ENCODE results near the gene GALNT9.

GALNT9 gene

GRCh38 chr12:132338311-132338710 lies 8.9 kb upstream of the GALNT9 start:
- Histone ChIP-seq H3K9ac (ENCODE audit: low read length) (no peak overlapping the region), H4K8ac (ENCODE audit: low read length) (no peak overlapping the region), H2BK120ac (ENCODE audit: low read depth, low read length) (no peak overlapping the region), H3K27ac (ENCODE audit: low read length, poor library complexity, severe bottlenecking) (no peak overlapping the region), H3K14ac (ENCODE audit: low read length in 2 of 2) (no peak overlapping the region), H3K79me1 (replicated peaks; ENCODE audit: low read length, poor library complexity, severe bottlenecking) (no peaks in the 10 kb centered on the region), H4K91ac (ENCODE audit: low read length) (no peak overlapping the region), H3K9me3 (ENCODE audit: control insufficient read depth, low read length) (peaks cover 7% of the 10 kb centered on the region), H3K23ac (ENCODE audit: low read length in 2 of 2) (no peak overlapping the region), H2BK12ac (ENCODE audit: low read length in 2 of 2) (no peak overlapping the region), H3K27me3 (ENCODE audit: control insufficient read depth in 1 of 2, insufficient read depth in 1 of 2, low read length in 2 of 2) (peaks cover 0 to 73% of the 10 kb centered on the region in 2 experiments), H3K36me3 (ENCODE audit: control insufficient read depth in 1 of 2, insufficient read depth in 2 of 2, low read depth in 1 of 2, low read length in 2 of 2) (no peaks in the 10 kb centered on the region), H3K4ac (ENCODE audit: low read depth in 1 of 2, low read length in 2 of 2) (no peak overlapping the region), H2AK5ac (ENCODE audit: low read length, severe bottlenecking) (no peak overlapping the region), H3K4me3 (ENCODE audit: insufficient read depth in 1 of 2, low read depth in 1 of 2, low read length in 2 of 2) (no peak overlapping the region), H2BK15ac (ENCODE audit: low read depth, poor library complexity, severe bottlenecking) (no peak overlapping the region), H2AFZ (ENCODE audit: low read depth, low read length) (no peak overlapping the region), H3K4me1 (ENCODE audit: control insufficient read depth, insufficient read depth, low read depth, low read length) (peaks cover 2% of the 10 kb centered on the region), H3K18ac (ENCODE audit: low read depth in 1 of 2, low read length in 2 of 2) (no peak overlapping the region), H3K4me2 (ENCODE audit: low read length, poor library complexity, severe bottlenecking) (no peak overlapping the region), H2BK5ac (ENCODE audit: low read depth, low read length, poor library complexity, severe bottlenecking) (no peak overlapping the region)
- no peak for DNase-seq
- WGBS, result 88% methylated on average over 20 of the region's 20 CpGs

GRCh38 chr12:132337557-132337956 lies 8.2 kb upstream of the GALNT9 start:
- DNase-seq, result no peak
- Histone ChIP-seq H3K9me3 (ENCODE audit: control insufficient read depth, low read length) (peaks cover 8% of the 10 kb centered on the region), H3K4ac (ENCODE audit: low read depth in 1 of 2, low read length in 2 of 2) (no peak overlapping the region), H3K79me1 (replicated peaks; ENCODE audit: low read length, poor library complexity, severe bottlenecking) (no peaks in the 10 kb centered on the region), H3K18ac (ENCODE audit: low read depth in 1 of 2, low read length in 2 of 2) (no peak overlapping the region), H3K36me3 (ENCODE audit: control insufficient read depth in 1 of 2, insufficient read depth in 2 of 2, low read depth in 1 of 2, low read length in 2 of 2) (no peaks in the 10 kb centered on the region), H4K91ac (ENCODE audit: low read length) (no peak overlapping the region), H2BK12ac (ENCODE audit: low read length in 2 of 2) (no peak overlapping the region), H3K4me2 (ENCODE audit: low read length, poor library complexity, severe bottlenecking) (no peak overlapping the region), H2AK5ac (ENCODE audit: low read length, severe bottlenecking) (no peak overlapping the region), H3K23ac (ENCODE audit: low read length in 2 of 2) (no peak overlapping the region), H3K14ac (ENCODE audit: low read length in 2 of 2) (no peak overlapping the region), H3K9ac (ENCODE audit: low read length) (no peak overlapping the region), H2BK5ac (ENCODE audit: low read depth, low read length, poor library complexity, severe bottlenecking) (no peak overlapping the region), H3K4me3 (ENCODE audit: insufficient read depth in 1 of 2, low read depth in 1 of 2, low read length in 2 of 2) (no peak overlapping the region), H2BK120ac (ENCODE audit: low read depth, low read length) (no peak overlapping the region), H2BK15ac (ENCODE audit: low read depth, poor library complexity, severe bottlenecking) (no peak overlapping the region), H3K27ac (ENCODE audit: low read length, poor library complexity, severe bottlenecking) (no peak overlapping the region), H2AFZ (ENCODE audit: low read depth, low read length) (no peak overlapping the region), H4K8ac (ENCODE audit: low read length) (no peak overlapping the region), H3K27me3 (ENCODE audit: control insufficient read depth in 1 of 2, insufficient read depth in 1 of 2, low read length in 2 of 2) (peaks cover 0 to 70% of the 10 kb centered on the region in 2 experiments), H3K4me1 (ENCODE audit: control insufficient read depth, insufficient read depth, low read depth, low read length) (peaks cover 2% of the 10 kb centered on the region)
- WGBS, result 92% methylated on average over 27 of the region's 27 CpGs

GRCh38 chr12:132336451-132337413 lies 7.3 kb upstream of the GALNT9 start:
- no peak overlapping the region for H3K9ac ChIP-seq (ENCODE audit: low read length)
- no peak overlapping the region for H3K18ac ChIP-seq (ENCODE audit: low read depth in 1 of 2, low read length in 2 of 2)
- no peaks in the 10 kb centered on the region for H3K79me1 ChIP-seq (replicated peaks; ENCODE audit: low read length, poor library complexity, severe bottlenecking)
- no peak overlapping the region for H2BK15ac ChIP-seq (ENCODE audit: low read depth, poor library complexity, severe bottlenecking)
- WGBS, result 88% methylated on average over 40 of the region's 41 CpGs
- H3K9me3 ChIP-seq (ENCODE audit: control insufficient read depth, low read length), result peaks cover 8% of the 10 kb centered on the region
- no peaks in the 10 kb centered on the region for H3K36me3 ChIP-seq (ENCODE audit: control insufficient read depth in 1 of 2, insufficient read depth in 2 of 2, low read depth in 1 of 2, low read length in 2 of 2)
- no peak overlapping the region for H2AFZ ChIP-seq (ENCODE audit: low read depth, low read length)
- H3K27ac ChIP-seq (ENCODE audit: low read length, poor library complexity, severe bottlenecking), result no peak overlapping the region
- no peak overlapping the region for H2AK5ac ChIP-seq (ENCODE audit: low read length, severe bottlenecking)
- H2BK120ac ChIP-seq (ENCODE audit: low read depth, low read length), result no peak overlapping the region
- H3K23ac ChIP-seq (ENCODE audit: low read length in 2 of 2), result no peak overlapping the region
- H3K4me1 ChIP-seq (ENCODE audit: control insufficient read depth, insufficient read depth, low read depth, low read length), result peaks cover 2% of the 10 kb centered on the region
- H3K14ac ChIP-seq (ENCODE audit: low read length in 2 of 2), result no peak overlapping the region
- H2BK12ac ChIP-seq (ENCODE audit: low read length in 2 of 2), result no peak overlapping the region
- H2BK5ac ChIP-seq (ENCODE audit: low read depth, low read length, poor library complexity, severe bottlenecking), result no peak overlapping the region
- no peak for DNase-seq
- H4K8ac ChIP-seq (ENCODE audit: low read length), result no peak overlapping the region
- H3K4me2 ChIP-seq (ENCODE audit: low read length, poor library complexity, severe bottlenecking), result no peak overlapping the region
- no peak overlapping the region for H4K91ac ChIP-seq (ENCODE audit: low read length)
- H3K4me3 ChIP-seq (ENCODE audit: insufficient read depth in 1 of 2, low read depth in 1 of 2, low read length in 2 of 2), result no peak overlapping the region
- no peak overlapping the region for H3K4ac ChIP-seq (ENCODE audit: low read depth in 1 of 2, low read length in 2 of 2)
- peaks cover 0 to 70% of the 10 kb centered on the region in 2 experiments for H3K27me3 ChIP-seq (ENCODE audit: control insufficient read depth in 1 of 2, insufficient read depth in 1 of 2, low read length in 2 of 2)

- no peak overlapping the region for H3K23ac ChIP-seq (ENCODE audit: low read length in 2 of 2)
- H3K4me3 ChIP-seq (ENCODE audit: insufficient read depth in 1 of 2, low read depth in 1 of 2, low read length in 2 of 2), result no peak overlapping the region
- no peak overlapping the region for H3K14ac ChIP-seq (ENCODE audit: low read length in 2 of 2)
- H3K27me3 ChIP-seq (ENCODE audit: control insufficient read depth in 1 of 2, insufficient read depth in 1 of 2, low read length in 2 of 2), result peaks cover 0 to 72% of the 10 kb centered on the region in 2 experiments
- H2AK5ac ChIP-seq (ENCODE audit: low read length, severe bottlenecking), result no peak overlapping the region
- peaks cover 11% of the 10 kb centered on the region for H3K9me3 ChIP-seq (ENCODE audit: control insufficient read depth, low read length)
- H3K4me2 ChIP-seq (ENCODE audit: low read length, poor library complexity, severe bottlenecking), result no peak overlapping the region
- no peak overlapping the region for H3K9ac ChIP-seq (ENCODE audit: low read length)
- H2BK12ac ChIP-seq (ENCODE audit: low read length in 2 of 2), result no peak overlapping the region
- no peak overlapping the region for H3K4ac ChIP-seq (ENCODE audit: low read depth in 1 of 2, low read length in 2 of 2)
- peak overlapping the region; percentile 10 for H4K91ac ChIP-seq (ENCODE audit: low read length)
- H4K8ac ChIP-seq (ENCODE audit: low read length), result no peak overlapping the region
- H3K27ac ChIP-seq (ENCODE audit: low read length, poor library complexity, severe bottlenecking), result no peak overlapping the region
- H2BK120ac ChIP-seq (ENCODE audit: low read depth, low read length), result no peak overlapping the region
- H3K79me1 ChIP-seq (replicated peaks; ENCODE audit: low read length, poor library complexity, severe bottlenecking), result no peaks in the 10 kb centered on the region
- H3K36me3 ChIP-seq (ENCODE audit: control insufficient read depth in 1 of 2, insufficient read depth in 2 of 2, low read depth in 1 of 2, low read length in 2 of 2), result no peaks in the 10 kb centered on the region
- DNase-seq, result no peak
- no peak overlapping the region for H3K18ac ChIP-seq (ENCODE audit: low read depth in 1 of 2, low read length in 2 of 2)
- WGBS, result 85% methylated on average over 11 of the region's 11 CpGs
- peaks cover 2% of the 10 kb centered on the region for H3K4me1 ChIP-seq (ENCODE audit: control insufficient read depth, insufficient read depth, low read depth, low read length)
- H2BK15ac ChIP-seq (ENCODE audit: low read depth, poor library complexity, severe bottlenecking), result no peak overlapping the region
- H2BK5ac ChIP-seq (ENCODE audit: low read depth, low read length, poor library complexity, severe bottlenecking), result no peak overlapping the region
- no peak overlapping the region for H2AFZ ChIP-seq (ENCODE audit: low read depth, low read length)
Observed at GRCh38 chr12:132335179-132335756, 5.9 kb upstream of the GALNT9 start.
